ENCODE data around the gene ADAMTS8. TPM values are rescaled to one million over a fixed set of nuclear protein-coding genes. Genes with fewer than 3 reads are reported as not detected.

Gene ADAMTS8
- total and polyA plus RNA-seq, 2 experiments from 2014 or later = 3.8 to 6.6 TPM

DNA sequence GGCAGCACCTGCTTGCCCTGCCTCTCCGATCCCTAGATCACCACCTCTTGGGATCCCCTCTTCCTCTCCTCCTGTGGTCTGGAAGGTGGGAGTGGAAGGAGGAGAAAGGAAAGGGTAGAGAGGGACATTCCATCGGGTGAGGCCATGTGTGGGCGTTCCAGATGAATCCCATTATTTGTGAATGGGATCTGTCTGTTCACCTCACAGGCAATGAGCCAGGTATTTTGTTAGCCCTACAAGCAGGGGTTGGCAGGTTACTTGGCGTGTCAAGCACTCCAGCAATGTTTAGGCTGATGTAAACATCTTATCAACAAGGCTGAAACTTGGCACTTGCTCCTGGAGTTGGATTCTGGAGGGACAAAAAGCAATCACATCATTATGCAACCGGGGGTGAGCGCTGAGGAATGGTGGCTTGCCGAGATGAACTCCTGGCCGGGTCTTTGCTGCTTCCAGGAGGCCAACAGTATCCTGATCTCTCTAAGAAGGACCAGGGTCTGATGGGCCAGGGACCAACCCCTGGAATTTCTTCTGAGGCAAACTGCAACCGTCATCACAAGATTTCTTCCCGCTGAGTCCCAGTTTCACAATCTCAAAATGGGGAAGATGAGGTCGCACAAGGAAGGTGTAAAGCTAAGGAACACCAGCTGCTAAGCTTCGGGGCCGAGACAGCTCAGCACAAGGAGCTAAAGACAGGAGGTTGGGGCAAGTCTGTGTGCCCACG is 7.8 kb downstream of the ADAMTS8 start:
- no peak overlapping the region for H3K4me3 ChIP-seq
- H3K27ac ChIP-seq = no peak overlapping the region
- peak in 1 of 2 donors; percentile 58 for DNase-seq (ENCODE audit: low read depth in 1 of 2, low spot score in 1 of 2)
- no peaks in the 10 kb centered on the region for H3K27me3 ChIP-seq
- no peaks in the 10 kb centered on the region for H3K9me3 ChIP-seq (ENCODE audit: low read depth)
- H3K4me1 ChIP-seq (ENCODE audit: low read depth) = peaks cover 11% of the 10 kb centered on the region
- no peaks in the 10 kb centered on the region for H3K36me3 ChIP-seq
- TF ChIP-seq, protein P1, sequence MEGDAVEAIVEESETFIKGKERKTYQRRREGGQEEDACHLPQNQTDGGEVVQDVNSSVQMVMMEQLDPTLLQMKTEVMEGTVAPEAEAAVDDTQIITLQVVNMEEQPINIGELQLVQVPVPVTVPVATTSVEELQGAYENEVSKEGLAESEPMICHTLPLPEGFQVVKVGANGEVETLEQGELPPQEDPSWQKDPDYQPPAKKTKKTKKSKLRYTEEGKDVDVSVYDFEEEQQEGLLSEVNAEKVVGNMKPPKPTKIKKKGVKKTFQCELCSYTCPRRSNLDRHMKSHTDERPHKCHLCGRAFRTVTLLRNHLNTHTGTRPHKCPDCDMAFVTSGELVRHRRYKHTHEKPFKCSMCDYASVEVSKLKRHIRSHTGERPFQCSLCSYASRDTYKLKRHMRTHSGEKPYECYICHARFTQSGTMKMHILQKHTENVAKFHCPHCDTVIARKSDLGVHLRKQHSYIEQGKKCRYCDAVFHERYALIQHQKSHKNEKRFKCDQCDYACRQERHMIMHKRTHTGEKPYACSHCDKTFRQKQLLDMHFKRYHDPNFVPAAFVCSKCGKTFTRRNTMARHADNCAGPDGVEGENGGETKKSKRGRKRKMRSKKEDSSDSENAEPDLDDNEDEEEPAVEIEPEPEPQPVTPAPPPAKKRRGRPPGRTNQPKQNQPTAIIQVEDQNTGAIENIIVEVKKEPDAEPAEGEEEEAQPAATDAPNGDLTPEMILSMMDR (IDR thresholded peaks at IDR 0.05; ENCODE audit: low read depth, low read length) = no peak

DNA sequence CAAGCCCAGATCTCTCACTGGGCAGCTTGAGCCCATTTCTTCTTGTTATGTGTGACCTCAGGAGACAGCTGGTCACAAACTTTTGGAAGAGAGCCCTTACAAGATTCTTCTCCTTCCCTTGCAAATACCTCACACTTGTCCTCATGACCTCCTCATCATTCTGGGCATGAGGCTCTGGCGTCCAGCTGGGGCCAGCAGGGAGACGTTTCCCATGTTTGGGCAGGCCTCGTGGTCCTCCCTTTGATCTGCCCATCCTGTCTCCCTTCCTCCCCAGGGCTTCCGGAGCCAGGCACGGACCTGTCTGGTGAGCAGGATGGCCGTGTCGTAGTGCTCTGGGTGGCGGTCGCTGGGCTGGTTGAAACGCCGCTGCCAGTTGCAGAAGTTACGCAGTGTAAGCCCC is 9.7 kb downstream of the ADAMTS8 start:
- Histone ChIP-seq H3K27me3 (no peaks in the 10 kb centered on the region), H3K4me1 (ENCODE audit: low read depth) (peaks cover 5% of the 10 kb centered on the region), H3K4me3 (no peak overlapping the region), H3K9me3 (ENCODE audit: low read depth) (no peaks in the 10 kb centered on the region), H3K27ac (no peak overlapping the region), H3K36me3 (no peaks in the 10 kb centered on the region)
- TF ChIP-seq, protein P1 (IDR thresholded peaks at IDR 0.05; ENCODE audit: low read depth, low read length) = no peak
- no peak for DNase-seq (ENCODE audit: low read depth in 1 of 2, low spot score in 1 of 2)

DNA sequence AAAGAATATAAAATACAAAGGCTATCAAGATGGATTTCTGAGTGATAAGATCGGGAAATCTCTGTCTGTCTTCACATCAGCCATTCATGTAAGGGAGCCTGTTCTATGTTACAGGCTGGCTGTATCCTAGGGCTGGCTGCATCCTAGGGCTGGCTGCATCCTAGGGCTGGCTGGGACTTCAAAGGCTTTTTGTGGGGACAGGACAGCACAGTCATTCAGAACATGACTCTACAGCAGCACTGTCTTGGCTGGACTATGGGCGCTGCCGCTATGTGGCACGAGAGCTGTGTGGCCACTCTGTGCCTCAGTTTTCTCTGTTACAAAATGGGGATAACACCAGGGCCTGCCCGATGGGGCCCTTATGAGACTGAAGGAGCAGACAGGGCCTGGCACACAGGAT is 10.2 kb downstream of the ADAMTS8 start:
- Histone ChIP-seq H3K4me1 (ENCODE audit: low read depth) (no peaks in the 10 kb centered on the region), H3K4me3 (no peak overlapping the region), H3K9me3 (ENCODE audit: low read depth) (no peaks in the 10 kb centered on the region), H3K36me3 (no peaks in the 10 kb centered on the region), H3K27ac (no peak overlapping the region), H3K27me3 (no peaks in the 10 kb centered on the region)
- TF ChIP-seq, protein P1 (IDR thresholded peaks at IDR 0.05; ENCODE audit: low read depth, low read length) = no peak
- no peak for DNase-seq (ENCODE audit: low read depth in 1 of 2, low spot score in 1 of 2)

DNA sequence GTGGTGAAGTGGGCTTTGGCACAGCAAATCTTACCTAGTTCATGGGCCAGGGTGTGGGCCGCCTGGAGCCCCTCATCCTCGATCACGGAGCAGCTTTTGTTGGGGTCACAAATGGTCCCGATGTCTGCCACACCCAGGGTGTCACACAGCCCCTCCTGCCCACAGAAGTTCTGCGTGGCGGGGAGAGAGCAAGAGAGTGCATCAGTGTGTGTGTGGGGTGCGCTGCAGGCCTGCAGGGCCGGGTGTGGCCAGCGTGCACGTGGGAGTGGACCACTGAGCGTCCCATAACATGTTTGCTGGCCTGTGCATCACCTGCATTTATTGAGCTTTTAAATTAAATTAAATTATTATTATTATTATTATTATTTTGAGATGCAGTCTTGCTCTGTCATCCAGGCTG is 11.5 kb downstream of the ADAMTS8 start:
- no peaks in the 10 kb centered on the region for H3K36me3 ChIP-seq
- no peak overlapping the region for H3K4me3 ChIP-seq
- H3K4me1 ChIP-seq (ENCODE audit: low read depth) = no peaks in the 10 kb centered on the region
- no peak for DNase-seq (ENCODE audit: low read depth in 1 of 2, low spot score in 1 of 2)
- no peaks in the 10 kb centered on the region for H3K27me3 ChIP-seq
- no peak overlapping the region for H3K27ac ChIP-seq
- TF ChIP-seq, protein P1 (IDR thresholded peaks at IDR 0.05; ENCODE audit: low read depth, low read length) = no peak
- H3K9me3 ChIP-seq (ENCODE audit: low read depth) = no peaks in the 10 kb centered on the region

DNA sequence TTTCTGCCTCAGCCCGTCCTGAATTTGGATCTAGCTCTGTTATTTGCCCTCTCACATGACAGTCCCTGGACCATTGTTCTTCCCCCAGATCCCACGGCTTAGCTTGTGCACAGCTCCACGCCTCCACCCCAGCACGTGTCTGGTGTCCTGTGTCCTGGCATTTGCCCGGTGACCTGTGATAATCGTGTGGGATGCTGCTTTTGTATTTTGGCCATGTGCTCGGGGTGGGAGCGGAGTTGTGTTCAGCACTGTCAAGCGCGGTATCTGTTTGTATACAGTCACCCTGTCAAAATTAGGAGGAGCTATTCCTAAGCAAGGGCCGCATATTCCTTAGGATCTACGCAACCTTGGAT is 11.9 kb downstream of the ADAMTS8 start:
- Histone ChIP-seq H3K4me3 (no peak overlapping the region), H3K27ac (no peak overlapping the region), H3K9me3 (ENCODE audit: low read depth) (no peaks in the 10 kb centered on the region), H3K27me3 (no peaks in the 10 kb centered on the region), H3K36me3 (no peaks in the 10 kb centered on the region), H3K4me1 (ENCODE audit: low read depth) (no peaks in the 10 kb centered on the region)
- DNase-seq (ENCODE audit: low read depth in 1 of 2, low spot score in 1 of 2) = no peak
- TF ChIP-seq, protein P1 (IDR thresholded peaks at IDR 0.05; ENCODE audit: low read depth, low read length) = no peak
